Neural crest cell (in vitro differentiated cells): ENCODE results near the gene KCNJ5. TPM values are rescaled to one million over a fixed set of nuclear protein-coding genes. Genes with fewer than 3 reads are reported as not detected.

Experiments used
- DNase-seq: peaks from one replicate; pipeline ENCODE4 v3.0.0; 2021; ENCODE audit warnings: low read depth, mixed read lengths, low spot score
- H3K27ac Mint-ChIP-seq: one replicate; pipeline ENCODE4 v1.8.0; 2021; ENCODE audit warnings: mild to moderate bottlenecking, mixed read lengths; ENCODE audit not compliant: unreplicated experiment
- H3K27me3 Mint-ChIP-seq: 2 replicates; pipeline ENCODE4 v1.8.0; 2021; ENCODE audit warnings: low read depth, mild to moderate bottlenecking, mixed read lengths
- H3K36me3 Mint-ChIP-seq: 2 replicates; pipeline ENCODE4 v1.8.0; 2021; ENCODE audit warnings: low read depth, mild to moderate bottlenecking, mixed read lengths
- H3K4me1 Mint-ChIP-seq: 2 replicates; pipeline ENCODE4 v1.8.0; 2021; ENCODE audit warnings: mixed read lengths
- H3K4me3 Mint-ChIP-seq: one replicate; pipeline ENCODE4 v1.8.0; 2021; ENCODE audit warnings: mild to moderate bottlenecking, mixed read lengths
- H3K9me3 Mint-ChIP-seq: 2 replicates; pipeline ENCODE4 v1.8.0; 2021; ENCODE audit warnings: mixed read lengths
- total RNA-seq: library from RNA; stranded (reverse); gene quantifications from 2 replicates; pipeline ENCODE4 v1.2.1, GENCODE V29; 2021
- TF ChIP-seq, protein P1 (sequence below): fragments of 200-600 bp; sonication (generic); conservative IDR thresholded peaks from 2 replicates; pipeline ENCODE4 v1.5.0; 2021; ENCODE audit warnings: antibody characterized with exemption, mild to moderate bottlenecking

Gene KCNJ5
- total RNA-seq, 1 donor from 2014 or later: 0.14 TPM

GRCh38 chr11:128906185-128907050, 15.3 kb downstream of the KCNJ5 start:
- Mint-ChIP-seq H3K9me3 (no peaks in the 10 kb centered on the region), H3K27ac (no peak overlapping the region), H3K27me3 (peaks cover 68% of the 10 kb centered on the region), H3K36me3 (no peaks in the 10 kb centered on the region), H3K4me3 (peak overlapping the region; percentile 54), H3K4me1 (peaks cover 30% of the 10 kb centered on the region)
- DNase-seq: no peak
- TF ChIP-seq, protein P1, sequence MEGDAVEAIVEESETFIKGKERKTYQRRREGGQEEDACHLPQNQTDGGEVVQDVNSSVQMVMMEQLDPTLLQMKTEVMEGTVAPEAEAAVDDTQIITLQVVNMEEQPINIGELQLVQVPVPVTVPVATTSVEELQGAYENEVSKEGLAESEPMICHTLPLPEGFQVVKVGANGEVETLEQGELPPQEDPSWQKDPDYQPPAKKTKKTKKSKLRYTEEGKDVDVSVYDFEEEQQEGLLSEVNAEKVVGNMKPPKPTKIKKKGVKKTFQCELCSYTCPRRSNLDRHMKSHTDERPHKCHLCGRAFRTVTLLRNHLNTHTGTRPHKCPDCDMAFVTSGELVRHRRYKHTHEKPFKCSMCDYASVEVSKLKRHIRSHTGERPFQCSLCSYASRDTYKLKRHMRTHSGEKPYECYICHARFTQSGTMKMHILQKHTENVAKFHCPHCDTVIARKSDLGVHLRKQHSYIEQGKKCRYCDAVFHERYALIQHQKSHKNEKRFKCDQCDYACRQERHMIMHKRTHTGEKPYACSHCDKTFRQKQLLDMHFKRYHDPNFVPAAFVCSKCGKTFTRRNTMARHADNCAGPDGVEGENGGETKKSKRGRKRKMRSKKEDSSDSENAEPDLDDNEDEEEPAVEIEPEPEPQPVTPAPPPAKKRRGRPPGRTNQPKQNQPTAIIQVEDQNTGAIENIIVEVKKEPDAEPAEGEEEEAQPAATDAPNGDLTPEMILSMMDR: no peak

DNA sequence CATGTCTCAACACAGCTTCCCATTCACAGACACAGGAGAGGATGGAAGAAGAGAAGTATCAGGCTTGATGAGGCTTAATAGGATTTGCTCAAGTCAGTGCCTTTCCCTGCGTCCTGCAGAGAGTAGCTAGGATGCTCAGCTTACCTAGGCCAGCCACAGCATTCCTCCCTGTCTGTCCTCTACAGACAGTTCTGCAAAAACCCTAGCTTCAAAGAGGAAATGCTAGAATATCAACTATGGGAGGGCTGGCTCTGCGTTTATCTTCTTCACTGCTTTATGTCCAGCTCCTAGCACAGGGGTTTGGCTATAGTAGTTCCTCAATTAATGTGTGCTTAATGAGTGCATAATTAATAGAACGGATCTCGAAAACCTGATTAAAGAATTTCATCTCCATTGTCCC, 16.4 kb downstream of the KCNJ5 start:
- Mint-ChIP-seq H3K27me3 (peaks cover 57% of the 10 kb centered on the region), H3K36me3 (no peaks in the 10 kb centered on the region), H3K27ac (no peak overlapping the region), H3K4me3 (no peak overlapping the region), H3K4me1 (peaks cover 23% of the 10 kb centered on the region), H3K9me3 (no peaks in the 10 kb centered on the region)
- TF ChIP-seq, protein P1: no peak
- no peak for DNase-seq

- Mint-ChIP-seq H3K9me3 (no peaks in the 10 kb centered on the region), H3K27ac (no peak overlapping the region), H3K36me3 (no peaks in the 10 kb centered on the region), H3K4me1 (peaks cover 18% of the 10 kb centered on the region), H3K4me3 (no peak overlapping the region), H3K27me3 (peaks cover 48% of the 10 kb centered on the region)
- no peak for DNase-seq
- TF ChIP-seq, protein P1: no peak
These were observed 17.5 kb downstream of the KCNJ5 start for GRCh38 chr11:128908391-128909246.

DNA sequence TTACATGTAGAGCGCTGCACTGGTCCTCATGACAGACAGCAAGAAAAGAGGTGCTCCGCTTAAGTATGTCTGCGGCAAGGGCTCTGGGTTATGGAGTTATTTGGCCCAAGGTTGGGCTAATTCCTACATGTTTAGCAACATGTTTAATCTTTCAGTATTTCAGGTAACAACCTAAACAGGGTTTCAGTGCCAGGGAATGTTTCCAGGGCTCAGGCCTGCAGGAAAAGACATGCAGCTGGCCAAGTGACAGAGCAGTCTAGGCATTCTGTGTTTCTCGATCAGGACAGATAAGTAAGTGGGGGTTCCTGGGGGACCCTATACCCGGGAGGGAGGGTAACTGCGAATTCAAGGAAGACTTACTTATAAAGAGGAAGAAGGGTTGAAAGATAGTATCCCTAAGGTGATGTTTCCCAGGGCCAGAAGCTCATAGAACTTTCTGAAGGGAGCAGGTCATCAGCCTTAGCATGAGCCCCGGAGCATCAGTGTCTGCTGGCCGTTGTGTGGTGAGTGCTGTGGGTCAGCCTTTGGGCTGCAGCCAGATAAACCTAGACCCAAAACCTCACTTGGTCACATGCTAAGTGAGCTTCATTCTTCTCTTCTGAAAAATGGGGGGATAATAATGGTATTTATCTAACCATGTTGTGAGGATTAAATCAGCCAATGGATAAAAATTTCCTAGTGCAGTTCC, 18.4 kb downstream of the KCNJ5 start:
- H3K9me3 Mint-ChIP-seq: no peaks in the 10 kb centered on the region
- no peak overlapping the region for H3K4me3 Mint-ChIP-seq
- H3K4me1 Mint-ChIP-seq: peaks cover 9% of the 10 kb centered on the region
- no peaks in the 10 kb centered on the region for H3K36me3 Mint-ChIP-seq
- peaks cover 39% of the 10 kb centered on the region for H3K27me3 Mint-ChIP-seq
- no peak overlapping the region for H3K27ac Mint-ChIP-seq
- TF ChIP-seq, protein P1: no peak
- DNase-seq: no peak

- H3K36me3 Mint-ChIP-seq: no peaks in the 10 kb centered on the region
- H3K27ac Mint-ChIP-seq: no peak overlapping the region
- H3K4me1 Mint-ChIP-seq: peaks cover 7% of the 10 kb centered on the region
- H3K9me3 Mint-ChIP-seq: peaks cover under 1% of the 10 kb centered on the region
- DNase-seq: no peak
- peaks cover 36% of the 10 kb centered on the region for H3K27me3 Mint-ChIP-seq
- no peak overlapping the region for H3K4me3 Mint-ChIP-seq
- TF ChIP-seq, protein P1: no peak
These were observed 19.4 kb downstream of the KCNJ5 start for GRCh38 chr11:128910576-128910975.
